GM12801 (cell line): Measurements from ENCODE around the gene MED4.

Source experiments
- TF ChIP-seq, protein P1 (sequence below): IDR thresholded peaks from one replicate; pipeline ENCODE4 v1.5.1; 2011; ENCODE audit warnings: control low read depth; ENCODE audit not compliant: insufficient read length; ENCODE audit errors: extremely low read depth

The MED4 gene

DNA sequence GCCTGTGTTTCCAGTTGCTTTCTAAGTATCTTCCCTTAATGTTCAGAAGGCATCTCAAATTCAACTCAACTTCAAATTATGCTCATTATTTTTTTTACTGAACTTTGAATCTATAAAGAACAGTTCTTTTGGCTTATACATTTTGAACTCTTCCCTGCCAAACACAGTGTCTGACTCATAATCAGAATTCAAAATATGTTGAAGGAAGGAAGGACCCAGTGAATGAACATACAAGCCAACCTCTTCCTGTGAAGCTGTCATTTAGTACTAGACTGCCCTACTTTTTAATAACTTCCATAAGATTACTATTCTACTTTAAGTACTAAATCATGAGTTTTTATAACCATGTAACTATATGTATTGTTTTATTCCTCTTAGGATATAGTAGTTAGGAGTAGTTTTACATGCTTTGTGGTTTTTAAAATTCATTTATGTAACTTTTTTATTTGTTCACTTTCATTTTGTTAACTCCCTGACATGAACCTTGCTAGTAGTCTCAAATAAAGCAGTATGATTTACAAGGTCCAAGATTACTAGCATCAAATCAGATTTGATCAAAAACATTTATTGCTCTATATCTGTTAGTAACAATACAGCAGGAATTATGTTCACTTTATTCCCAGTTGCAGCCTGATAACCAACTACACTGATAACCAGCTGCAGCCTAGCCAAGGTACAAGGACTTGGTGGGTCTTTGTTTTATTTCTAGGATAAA lies 51.0 kb downstream of the MED4 start:
- TF ChIP-seq, protein P1, sequence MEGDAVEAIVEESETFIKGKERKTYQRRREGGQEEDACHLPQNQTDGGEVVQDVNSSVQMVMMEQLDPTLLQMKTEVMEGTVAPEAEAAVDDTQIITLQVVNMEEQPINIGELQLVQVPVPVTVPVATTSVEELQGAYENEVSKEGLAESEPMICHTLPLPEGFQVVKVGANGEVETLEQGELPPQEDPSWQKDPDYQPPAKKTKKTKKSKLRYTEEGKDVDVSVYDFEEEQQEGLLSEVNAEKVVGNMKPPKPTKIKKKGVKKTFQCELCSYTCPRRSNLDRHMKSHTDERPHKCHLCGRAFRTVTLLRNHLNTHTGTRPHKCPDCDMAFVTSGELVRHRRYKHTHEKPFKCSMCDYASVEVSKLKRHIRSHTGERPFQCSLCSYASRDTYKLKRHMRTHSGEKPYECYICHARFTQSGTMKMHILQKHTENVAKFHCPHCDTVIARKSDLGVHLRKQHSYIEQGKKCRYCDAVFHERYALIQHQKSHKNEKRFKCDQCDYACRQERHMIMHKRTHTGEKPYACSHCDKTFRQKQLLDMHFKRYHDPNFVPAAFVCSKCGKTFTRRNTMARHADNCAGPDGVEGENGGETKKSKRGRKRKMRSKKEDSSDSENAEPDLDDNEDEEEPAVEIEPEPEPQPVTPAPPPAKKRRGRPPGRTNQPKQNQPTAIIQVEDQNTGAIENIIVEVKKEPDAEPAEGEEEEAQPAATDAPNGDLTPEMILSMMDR, result no peak

DNA sequence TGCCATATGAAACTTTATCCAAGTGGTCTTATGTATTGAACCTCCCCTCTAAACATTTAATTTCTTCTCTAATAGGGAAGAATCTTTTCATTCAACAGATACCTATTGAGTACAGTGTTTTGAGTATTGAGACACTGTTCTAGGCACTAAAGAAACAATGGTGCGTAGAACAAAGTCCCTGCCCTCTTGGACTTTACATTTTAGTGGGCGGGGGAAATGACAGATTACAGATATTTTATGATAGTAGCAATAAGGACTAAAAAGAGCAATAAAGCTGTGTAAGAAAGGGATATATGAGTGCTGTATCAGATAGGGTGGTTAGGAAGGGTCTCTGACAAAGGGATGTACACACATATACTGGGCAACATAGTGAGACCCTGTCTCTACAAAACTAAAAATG lies 52.0 kb downstream of the MED4 start:
- TF ChIP-seq, protein P1, result no peak

DNA sequence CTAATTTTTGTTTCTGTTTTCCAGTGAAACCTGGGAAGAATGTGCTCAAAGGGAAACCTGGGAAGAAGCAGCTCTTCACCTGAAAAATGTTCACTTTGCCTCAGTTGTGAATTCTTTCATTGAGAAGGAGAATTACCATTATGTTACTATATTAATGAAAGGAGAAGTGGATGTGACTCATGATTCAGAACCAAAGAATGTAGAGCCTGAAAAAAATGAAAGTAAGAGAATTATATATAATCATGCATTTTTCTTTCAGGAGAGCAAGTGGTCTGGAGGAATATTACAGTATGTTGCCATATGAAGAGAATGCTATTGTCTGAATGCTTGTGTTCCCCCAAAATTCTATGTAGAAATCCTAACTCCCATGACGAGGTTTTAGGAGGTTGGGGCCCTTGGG lies 54.0 kb downstream of the MED4 start:
- TF ChIP-seq, protein P1, result no peak

DNA sequence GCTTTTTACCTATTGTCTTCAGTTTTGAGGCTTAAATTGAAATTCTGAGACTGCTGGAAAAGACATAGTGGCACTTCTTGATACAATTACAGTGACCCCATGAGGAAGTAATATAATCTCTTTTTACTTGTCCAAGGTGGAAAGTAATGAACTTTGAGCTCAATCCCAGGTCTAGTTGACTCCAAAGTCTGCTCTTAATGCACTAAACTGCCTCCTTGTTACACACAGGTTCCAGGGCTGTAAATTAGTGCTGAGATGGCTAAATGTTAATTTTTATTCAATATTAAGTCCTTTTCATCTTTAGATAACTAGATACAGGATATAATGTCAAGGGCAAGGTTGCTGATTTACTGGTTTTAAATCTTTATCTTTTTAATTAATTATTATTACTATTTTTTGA lies 54.9 kb downstream of the MED4 start:
- TF ChIP-seq, protein P1, result no peak

- TF ChIP-seq, protein P1, result no peak
Measured at GRCh38 chr13:48038761-48039160, 56.1 kb downstream of the MED4 start.

DNA sequence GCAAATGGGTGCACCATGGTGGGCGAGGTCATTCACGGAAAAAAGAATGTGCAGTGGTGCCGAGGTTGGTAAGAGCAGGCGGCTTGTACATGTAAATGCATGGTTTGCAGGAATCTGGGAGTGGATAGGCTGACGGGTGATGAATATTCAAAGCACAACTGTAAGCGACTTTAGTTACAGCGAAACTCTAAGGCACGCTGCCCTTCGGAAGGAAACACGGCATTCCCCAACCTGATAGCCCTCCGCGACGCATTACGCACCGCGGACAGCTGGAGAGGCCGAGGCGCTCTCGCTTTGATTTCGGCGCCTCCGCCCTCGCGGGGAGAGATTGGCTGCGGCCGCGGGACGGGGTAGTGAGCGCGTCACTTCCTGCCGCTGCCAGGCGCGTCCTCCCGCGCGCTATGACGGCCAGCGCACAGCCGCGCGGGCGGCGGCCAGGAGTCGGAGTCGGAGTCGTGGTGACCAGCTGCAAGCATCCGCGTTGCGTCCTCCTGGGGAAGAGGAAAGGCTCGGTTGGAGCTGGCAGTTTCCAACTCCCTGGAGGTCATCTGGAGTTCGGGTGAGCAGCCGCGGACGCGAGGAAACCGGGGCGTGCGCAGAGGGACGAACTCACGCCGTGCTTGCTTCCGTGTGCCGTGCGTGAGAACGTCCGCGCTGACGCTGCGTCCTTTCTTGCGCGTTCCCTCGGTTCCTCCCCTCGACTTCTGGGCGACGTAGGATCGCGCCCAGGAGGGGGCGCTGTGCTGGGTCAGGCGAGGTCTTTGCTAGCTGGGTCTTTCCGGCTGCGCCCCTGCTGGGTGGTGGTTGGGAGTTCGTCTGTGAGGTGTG lies 57.3 kb downstream of the MED4 start, which contains the start of gene NUDT15:
TSS of gene NUDT15 (plus strand) at position 381 of the 828 bp plus-strand sequence. CDS start at position 402, 21 bp downstream.
- TF ChIP-seq, protein P1, result peak; percentile 96

DNA sequence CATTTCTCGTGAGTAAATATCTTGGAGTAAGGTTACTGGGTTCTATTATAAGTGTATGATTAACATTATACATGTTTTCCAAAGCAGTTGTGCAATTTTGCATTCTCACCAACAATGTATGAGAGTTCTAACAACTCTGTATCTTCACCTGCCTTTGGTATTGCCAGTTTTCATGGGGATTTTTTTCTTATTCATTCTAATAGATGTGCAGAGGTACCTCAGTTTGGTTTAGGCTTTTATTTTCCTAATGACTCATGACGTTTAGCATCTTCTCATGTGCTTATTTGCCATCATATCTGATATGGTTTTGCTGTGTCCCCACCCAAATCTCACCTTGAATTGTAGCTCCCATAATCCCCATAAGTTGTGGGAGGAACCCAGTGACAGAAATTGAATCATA lies 65.0 kb downstream of the MED4 start:
- TF ChIP-seq, protein P1, result no peak
